Progenitor cell of endocrine pancreas (in vitro differentiated cells): ENCODE data around the gene LLGL2. TPM values are rescaled to one million over a fixed set of nuclear protein-coding genes. Genes with fewer than 3 reads are reported as not detected.
A peak's percentile ranks its signal among the peaks of the same experiment; 100 is the strongest.

Source experiments
- DNase-seq: peaks from one replicate; pipeline ENCODE4 v3.0.0; 2021; ENCODE audit warnings: low spot score; ENCODE audit not compliant: unreplicated experiment
- H3K27ac Mint-ChIP-seq: 2 replicates; pipeline ENCODE4 v1.8.0; 2021; ENCODE audit warnings: mild to moderate bottlenecking, moderate library complexity, mixed read lengths
- H3K27me3 Mint-ChIP-seq: 2 replicates; pipeline ENCODE4 v1.8.0; 2021; ENCODE audit warnings: mixed read lengths
- H3K36me3 Mint-ChIP-seq: 2 replicates; pipeline ENCODE4 v1.8.0; 2022; ENCODE audit warnings: mixed read lengths; ENCODE audit not compliant: insufficient read depth
- H3K4me1 Mint-ChIP-seq: 2 replicates; pipeline ENCODE4 v1.8.0; 2021; ENCODE audit warnings: low read depth, mixed read lengths
- H3K4me3 Mint-ChIP-seq: 2 replicates; pipeline ENCODE4 v1.8.0; 2021; ENCODE audit warnings: low read depth, mild to moderate bottlenecking, moderate library complexity, mixed read lengths
- H3K9me3 Mint-ChIP-seq: 2 replicates; pipeline ENCODE4 v1.8.0; 2021; ENCODE audit warnings: low read depth, mixed read lengths
- total RNA-seq: library from RNA; stranded (reverse); gene quantifications from 2 replicates; pipeline ENCODE4 v1.2.1, GENCODE V29; 2021
- TF ChIP-seq, protein P1 (sequence below): fragments of 200-600 bp; sonication (generic); IDR thresholded peaks from one replicate; pipeline ENCODE4 v1.5.0; 2021; ENCODE audit warnings: antibody characterized with exemption, mild to moderate bottlenecking; ENCODE audit not compliant: unreplicated experiment

Gene LLGL2
- total RNA-seq, 1 donor from 2014 or later = 235 TPM

- Mint-ChIP-seq H3K9me3 (no peaks in the 10 kb centered on the region), H3K27ac (peak overlapping the region; percentile 93), H3K36me3 (peaks cover 6% of the 10 kb centered on the region), H3K4me1 (peaks cover 49% of the 10 kb centered on the region), H3K4me3 (no peak overlapping the region), H3K27me3 (no peaks in the 10 kb centered on the region)
- no peak for DNase-seq
- TF ChIP-seq, protein P1, sequence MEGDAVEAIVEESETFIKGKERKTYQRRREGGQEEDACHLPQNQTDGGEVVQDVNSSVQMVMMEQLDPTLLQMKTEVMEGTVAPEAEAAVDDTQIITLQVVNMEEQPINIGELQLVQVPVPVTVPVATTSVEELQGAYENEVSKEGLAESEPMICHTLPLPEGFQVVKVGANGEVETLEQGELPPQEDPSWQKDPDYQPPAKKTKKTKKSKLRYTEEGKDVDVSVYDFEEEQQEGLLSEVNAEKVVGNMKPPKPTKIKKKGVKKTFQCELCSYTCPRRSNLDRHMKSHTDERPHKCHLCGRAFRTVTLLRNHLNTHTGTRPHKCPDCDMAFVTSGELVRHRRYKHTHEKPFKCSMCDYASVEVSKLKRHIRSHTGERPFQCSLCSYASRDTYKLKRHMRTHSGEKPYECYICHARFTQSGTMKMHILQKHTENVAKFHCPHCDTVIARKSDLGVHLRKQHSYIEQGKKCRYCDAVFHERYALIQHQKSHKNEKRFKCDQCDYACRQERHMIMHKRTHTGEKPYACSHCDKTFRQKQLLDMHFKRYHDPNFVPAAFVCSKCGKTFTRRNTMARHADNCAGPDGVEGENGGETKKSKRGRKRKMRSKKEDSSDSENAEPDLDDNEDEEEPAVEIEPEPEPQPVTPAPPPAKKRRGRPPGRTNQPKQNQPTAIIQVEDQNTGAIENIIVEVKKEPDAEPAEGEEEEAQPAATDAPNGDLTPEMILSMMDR = no peak
Observed at GRCh38 chr17:75531721-75532072, 6.2 kb downstream of the LLGL2 start.

DNA sequence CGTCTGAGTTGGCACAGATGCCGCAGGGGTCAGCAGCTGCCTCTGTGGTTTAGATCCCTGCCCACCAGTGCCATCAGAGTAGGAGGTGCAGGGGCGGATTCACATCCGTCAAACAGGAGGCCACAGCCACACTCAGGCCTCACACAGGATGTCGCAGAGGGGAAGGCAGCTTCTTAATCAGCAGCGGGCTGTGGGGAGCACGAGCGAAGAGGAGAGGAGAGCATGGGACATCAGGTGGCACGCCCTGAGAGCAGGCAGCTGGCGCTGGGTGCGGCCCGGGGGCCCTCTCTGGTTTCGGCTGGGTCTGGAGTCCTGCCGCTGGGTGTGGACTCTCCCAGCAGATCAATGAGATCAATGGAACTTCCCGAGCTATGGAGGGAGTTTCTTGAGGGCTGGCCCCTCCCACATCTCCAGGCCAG lies 9.6 kb downstream of the LLGL2 start:
- H3K4me3 Mint-ChIP-seq = peak overlapping the region; percentile 10
- H3K9me3 Mint-ChIP-seq = no peaks in the 10 kb centered on the region
- TF ChIP-seq, protein P1 = no peak
- H3K27me3 Mint-ChIP-seq = no peaks in the 10 kb centered on the region
- peaks cover 57% of the 10 kb centered on the region for H3K4me1 Mint-ChIP-seq
- H3K36me3 Mint-ChIP-seq = peaks cover 8% of the 10 kb centered on the region
- H3K27ac Mint-ChIP-seq = peak overlapping the region; percentile 98
- peak; percentile 52 for DNase-seq

- DNase-seq = no peak
- Mint-ChIP-seq H3K9me3 (no peaks in the 10 kb centered on the region), H3K4me3 (peak overlapping the region; percentile 21), H3K4me1 (peaks cover 57% of the 10 kb centered on the region), H3K36me3 (peaks cover 8% of the 10 kb centered on the region), H3K27me3 (no peaks in the 10 kb centered on the region), H3K27ac (peak overlapping the region; percentile 98)
- TF ChIP-seq, protein P1 = no peak
Observed at GRCh38 chr17:75535871-75536270, 10.4 kb downstream of the LLGL2 start.

DNA sequence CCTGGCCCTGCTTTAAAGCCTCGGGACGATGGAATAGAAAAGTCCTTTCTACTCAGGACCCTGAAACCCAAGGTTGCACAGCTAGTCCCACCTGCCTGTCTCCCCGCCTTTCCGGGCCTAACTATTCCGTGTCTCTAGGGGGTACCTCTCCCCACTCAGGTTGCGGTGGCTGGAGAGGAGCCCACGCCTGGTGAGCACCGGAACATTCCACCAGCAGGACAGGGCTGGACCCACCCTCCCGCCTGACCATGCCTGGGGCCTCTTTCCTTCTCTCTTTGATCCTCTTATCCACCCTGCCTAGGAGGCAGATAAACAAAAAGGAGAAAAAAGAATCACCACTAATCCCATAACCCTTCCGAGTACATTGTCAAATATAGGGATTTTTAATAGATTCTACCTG lies 10.9 kb downstream of the LLGL2 start:
- TF ChIP-seq, protein P1 = no peak
- Mint-ChIP-seq H3K9me3 (no peaks in the 10 kb centered on the region), H3K36me3 (peaks cover 8% of the 10 kb centered on the region), H3K27ac (peak overlapping the region; percentile 16), H3K27me3 (no peaks in the 10 kb centered on the region), H3K4me3 (no peak overlapping the region), H3K4me1 (peaks cover 56% of the 10 kb centered on the region)
- no peak for DNase-seq

DNA sequence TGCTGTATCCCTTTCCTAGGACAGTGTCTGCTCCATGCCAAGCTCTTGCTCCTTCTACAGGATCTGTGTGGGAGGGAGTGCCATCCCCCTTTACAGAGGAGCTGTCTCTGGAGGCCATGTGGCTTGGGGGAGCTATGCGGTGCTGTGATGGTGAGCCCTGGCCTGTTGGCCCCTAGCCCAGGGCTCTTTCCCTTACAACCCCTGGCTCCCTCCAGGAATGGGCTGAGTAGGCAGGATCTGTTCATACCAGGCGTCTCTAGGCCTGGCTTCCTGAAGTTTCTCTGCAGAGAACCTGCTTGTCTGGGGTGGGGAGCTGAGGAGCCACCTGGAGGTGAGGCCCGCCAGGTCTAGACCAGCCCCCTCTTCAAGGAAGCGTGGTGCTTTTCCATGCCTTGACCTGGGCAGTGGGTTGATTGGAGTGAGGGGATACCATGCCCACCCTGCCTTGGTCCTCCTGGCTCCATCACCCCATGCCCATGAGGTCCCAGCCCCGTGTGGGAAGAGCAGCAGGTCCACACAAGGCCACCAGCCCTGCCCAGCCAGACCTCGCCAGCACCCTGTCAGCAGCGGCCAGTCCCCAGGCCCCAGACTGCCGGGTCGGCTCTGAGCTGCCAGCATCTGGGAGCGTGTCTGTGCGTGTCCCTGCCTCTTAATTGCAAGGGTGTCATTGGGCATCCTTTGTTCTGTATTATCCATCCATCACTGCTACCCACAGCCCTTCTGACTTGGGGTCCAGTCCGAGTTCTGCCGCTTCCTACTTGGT lies 14.7 kb downstream of the LLGL2 start:
- Mint-ChIP-seq H3K36me3 (peaks cover 5% of the 10 kb centered on the region), H3K27me3 (no peaks in the 10 kb centered on the region), H3K4me1 (peaks cover 61% of the 10 kb centered on the region), H3K9me3 (no peaks in the 10 kb centered on the region), H3K27ac (peak overlapping the region; percentile 69), H3K4me3 (no peak overlapping the region)
- TF ChIP-seq, protein P1 = no peak
- no peak for DNase-seq
